ENCODE results near the gene RBM6. TPM values are rescaled to one million over a fixed set of nuclear protein-coding genes. Genes with fewer than 3 reads are reported as not detected.

RBM6 gene
- total RNA-seq, 4 donors from 2014 or later = 106 to 182 (median 158) TPM

GRCh38 chr3:49967291-49967690 is 27.3 kb downstream of the RBM6 start:
- DNase-seq (ENCODE audit: low spot score in 2 of 2) = no peak
- WGBS, 2 donors = 36 to 43% methylated on average over 6 of the region's 6 CpGs
- Histone ChIP-seq H3K4me3 (no peak overlapping the region), H3K4me1 (peaks cover 0 to 24% (median 11%) of the 10 kb centered on the region in 4 donors), H3K27ac (peak overlapping the region in 1 of 4 donors; percentile 24), H3K9me3 (no peaks in the 10 kb centered on the region), H3K27me3 (no peaks in the 10 kb centered on the region), H3K36me3 (peaks cover 0 to 18% (median 0%) of the 10 kb centered on the region in 3 donors)
- no peak for TF ChIP-seq POLR2A (IDR thresholded peaks at IDR 0.05)
- no peak for TF ChIP-seq EP300 (IDR thresholded peaks at IDR 0.05)
- TF ChIP-seq CTCF (IDR thresholded peaks at IDR 0.05) = no peak

- Histone ChIP-seq H3K9me3 (no peaks in the 10 kb centered on the region), H3K27ac (no peak overlapping the region), H3K27me3 (no peaks in the 10 kb centered on the region), H3K4me3 (no peak overlapping the region), H3K4me1 (peaks cover 0 to 24% (median 11%) of the 10 kb centered on the region in 4 donors), H3K36me3 (peaks cover 0 to 19% (median 0%) of the 10 kb centered on the region in 3 donors)
- 90 to 94% methylated on average over 8 of the region's 8 CpGs for WGBS, 2 donors
- TF ChIP-seq EP300 (IDR thresholded peaks at IDR 0.05) = no peak
- no peak for TF ChIP-seq CTCF (IDR thresholded peaks at IDR 0.05)
- no peak for TF ChIP-seq POLR2A (IDR thresholded peaks at IDR 0.05)
- no peak for DNase-seq (ENCODE audit: low spot score in 2 of 2)
Measured at GRCh38 chr3:49968346-49968745, 28.4 kb downstream of the RBM6 start.

GRCh38 chr3:49972656-49973055 is 32.7 kb downstream of the RBM6 start:
- Histone ChIP-seq H3K4me1 (peaks cover 0 to 10% (median under 1%) of the 10 kb centered on the region in 4 donors), H3K27ac (no peak overlapping the region), H3K4me3 (no peak overlapping the region), H3K9me3 (no peaks in the 10 kb centered on the region), H3K27me3 (no peaks in the 10 kb centered on the region), H3K36me3 (peaks cover 0 to 33% (median 0%) of the 10 kb centered on the region in 3 donors)
- DNase-seq (ENCODE audit: low spot score in 2 of 2) = no peak
- WGBS, 2 donors = 88 to 89% methylated on average over 10 of the region's 10 CpGs
- TF ChIP-seq EP300 (IDR thresholded peaks at IDR 0.05) (no peak), CTCF (IDR thresholded peaks at IDR 0.05) (no peak), POLR2A (IDR thresholded peaks at IDR 0.05) (no peak)

- no peaks in the 10 kb centered on the region for H3K27me3 ChIP-seq
- DNase-seq (ENCODE audit: low spot score in 2 of 2) = no peak
- TF ChIP-seq EP300 (IDR thresholded peaks at IDR 0.05) = no peak
- no peak for TF ChIP-seq CTCF (IDR thresholded peaks at IDR 0.05)
- TF ChIP-seq POLR2A (IDR thresholded peaks at IDR 0.05) = no peak
- WGBS, 2 donors = 51 to 61% methylated on average over 2 of the region's 2 CpGs
- no peaks in the 10 kb centered on the region for H3K9me3 ChIP-seq
- no peak overlapping the region for H3K27ac ChIP-seq
- no peak overlapping the region for H3K4me3 ChIP-seq
- peaks cover 0 to 63% (median 0%) of the 10 kb centered on the region in 3 donors for H3K36me3 ChIP-seq
- peaks cover 0 to 6% (median 0%) of the 10 kb centered on the region in 4 donors for H3K4me1 ChIP-seq
Measured at GRCh38 chr3:49976942-49977341, 37.0 kb downstream of the RBM6 start.

GRCh38 chr3:49984394-49984793 is 44.4 kb downstream of the RBM6 start:
- no peak overlapping the region for H3K4me3 ChIP-seq
- no peaks in the 10 kb centered on the region for H3K9me3 ChIP-seq
- H3K36me3 ChIP-seq = peaks cover 0 to 55% (median 5%) of the 10 kb centered on the region in 3 donors
- 42 to 63% methylated on average over 13 of the region's 13 CpGs for WGBS, 2 donors
- TF ChIP-seq EP300 (IDR thresholded peaks at IDR 0.05) = no peak
- no peak for TF ChIP-seq POLR2A (IDR thresholded peaks at IDR 0.05)
- no peak for TF ChIP-seq CTCF (IDR thresholded peaks at IDR 0.05)
- no peak for DNase-seq (ENCODE audit: low spot score in 2 of 2)
- H3K27me3 ChIP-seq = no peaks in the 10 kb centered on the region
- no peak overlapping the region for H3K27ac ChIP-seq
- no peaks in the 10 kb centered on the region for H3K4me1 ChIP-seq

All from tibial nerve (tissue), 4 donors.